Dermis blood vessel endothelial cell (primary cell): ENCODE measurements around the gene SLC24A1. TPM values are rescaled to one million over a fixed set of nuclear protein-coding genes. Genes with fewer than 3 reads are reported as not detected.

Experiments
- DNase-seq: peaks from one replicate; pipeline ENCODE4 v3.0.0; 2010
- total RNA-seq: library from RNA; depleted of rRNA; stranded (reverse); fragments of >200 nt; gene quantifications from 2 replicates; pipeline ENCODE4 v1.2.3, GENCODE V29; 2014

The SLC24A1 gene
- total RNA-seq, 1 donor from 2014 or later: 5.3 TPM

DNA sequence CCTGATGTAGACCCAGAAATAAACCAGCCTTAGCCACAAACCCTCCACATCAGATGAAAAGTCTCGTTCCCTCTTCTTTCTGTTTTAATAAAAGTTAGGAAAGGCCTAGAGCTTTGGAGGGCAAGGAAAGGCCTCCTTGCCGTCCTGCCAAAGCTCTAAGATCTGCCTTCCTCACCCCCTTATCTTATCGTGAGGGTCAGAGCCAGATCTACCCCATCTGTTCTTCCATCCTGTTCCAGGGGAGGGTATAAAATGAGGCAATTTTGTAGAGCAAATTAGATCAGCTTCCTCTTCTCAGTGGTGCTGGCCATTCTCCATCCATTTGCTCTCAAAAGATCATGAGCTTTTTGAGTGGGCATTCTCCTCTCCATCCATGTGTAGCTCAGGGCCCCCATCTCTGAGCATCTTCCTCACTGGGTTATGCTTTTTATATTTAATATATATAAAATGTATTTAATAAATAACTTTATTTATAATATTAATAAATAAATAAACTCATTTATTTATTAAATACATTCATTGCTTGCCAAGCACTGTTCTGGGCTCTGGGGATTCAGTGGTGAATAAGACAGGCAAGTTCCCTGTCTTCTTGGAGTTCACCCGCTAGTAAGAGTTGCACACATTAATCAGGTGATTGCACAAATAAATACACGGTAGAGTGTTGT lies 2.0 kb upstream of the SLC24A1 start:
- DNase-seq: no peak

DNA sequence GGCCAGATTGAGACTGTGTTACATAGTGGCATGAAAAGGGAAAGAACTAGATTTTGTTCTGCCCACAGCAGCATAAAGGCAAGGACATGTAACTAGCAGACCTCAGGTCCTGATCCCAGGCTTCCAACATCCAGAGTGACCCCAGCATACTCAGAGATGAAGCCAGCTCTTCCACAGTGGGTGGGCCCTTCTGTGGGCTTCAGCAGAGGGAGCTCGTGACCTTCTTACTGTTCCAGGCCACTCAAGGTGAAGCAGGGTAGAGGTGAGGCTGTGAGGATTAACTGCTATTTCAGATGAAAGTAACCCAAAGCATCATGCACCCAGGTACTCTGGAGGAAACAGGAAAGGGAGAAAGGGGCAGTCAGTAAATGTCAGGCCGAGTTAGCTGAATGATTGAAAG lies 905 bp upstream of the SLC24A1 start:
- DNase-seq: no peak

GRCh38 chr15:65623103-65623502 lies 1.4 kb downstream of the SLC24A1 start:
- no peak for DNase-seq

DNA sequence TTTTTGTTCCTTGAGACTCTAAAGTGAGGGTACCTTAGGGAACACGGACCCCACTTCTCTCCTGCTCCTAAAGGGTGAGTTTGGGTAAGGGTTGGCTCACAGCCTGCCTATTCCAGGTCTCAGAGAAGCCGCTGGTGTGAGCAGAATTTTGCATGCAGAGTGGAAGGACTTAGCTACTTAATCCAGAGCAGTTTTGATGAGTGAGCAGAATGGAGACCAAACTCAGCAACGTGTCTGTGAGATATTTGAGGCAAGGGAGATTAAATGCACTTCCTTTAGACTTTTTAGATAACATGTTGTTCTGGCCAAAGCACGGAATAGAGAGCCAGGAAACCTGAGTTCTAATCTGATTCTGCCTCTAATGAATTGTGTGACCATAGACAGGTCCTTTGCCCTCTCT lies 5.1 kb downstream of the SLC24A1 start:
- no peak for DNase-seq

- no peak for DNase-seq
Measured at GRCh38 chr15:65629548-65629947, 7.8 kb downstream of the SLC24A1 start.

DNA sequence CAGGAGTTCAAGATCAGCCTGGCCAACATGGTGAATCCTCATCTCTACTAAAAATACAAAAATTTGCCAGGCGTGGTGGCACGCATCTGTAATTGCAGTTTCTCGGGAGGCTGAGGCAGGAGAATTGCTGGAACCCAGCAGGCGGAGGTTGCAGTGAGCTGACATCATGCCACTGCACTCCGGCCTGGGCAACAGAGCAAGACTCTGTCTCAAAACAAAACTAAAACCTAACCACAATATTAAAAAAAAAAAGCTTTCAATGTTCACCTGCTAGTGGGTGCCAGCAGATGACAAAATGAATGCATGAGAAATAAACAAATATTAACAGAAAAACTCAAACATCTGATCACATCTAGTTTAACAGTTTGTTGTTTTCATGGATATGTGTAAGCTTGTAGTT lies 9.0 kb downstream of the SLC24A1 start:
- no peak for DNase-seq

DNA sequence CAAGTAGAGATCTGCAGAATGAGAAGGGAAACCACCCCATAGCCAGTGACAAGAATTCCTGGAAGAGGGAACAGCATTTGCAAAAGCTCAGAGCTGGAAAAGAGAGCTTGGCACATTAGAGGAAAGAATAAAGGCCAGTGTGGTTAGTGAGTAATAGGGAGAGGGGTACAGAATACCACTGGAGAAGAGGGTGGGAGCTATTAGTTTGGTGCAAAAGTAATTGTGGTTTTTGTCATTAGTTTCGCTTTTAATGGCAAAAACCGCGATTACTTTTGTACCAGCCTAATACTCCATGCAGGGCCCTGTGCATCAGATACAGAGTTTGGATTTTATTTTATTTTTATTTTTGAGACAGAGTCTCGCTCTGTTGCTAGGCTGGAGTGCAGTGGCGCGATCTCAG lies 9.8 kb downstream of the SLC24A1 start:
- no peak for DNase-seq

- DNase-seq: no peak
Measured at GRCh38 chr15:65632780-65633375, 11.1 kb downstream of the SLC24A1 start.

GRCh38 chr15:65633752-65634151 lies 12.0 kb downstream of the SLC24A1 start:
- no peak for DNase-seq

DNA sequence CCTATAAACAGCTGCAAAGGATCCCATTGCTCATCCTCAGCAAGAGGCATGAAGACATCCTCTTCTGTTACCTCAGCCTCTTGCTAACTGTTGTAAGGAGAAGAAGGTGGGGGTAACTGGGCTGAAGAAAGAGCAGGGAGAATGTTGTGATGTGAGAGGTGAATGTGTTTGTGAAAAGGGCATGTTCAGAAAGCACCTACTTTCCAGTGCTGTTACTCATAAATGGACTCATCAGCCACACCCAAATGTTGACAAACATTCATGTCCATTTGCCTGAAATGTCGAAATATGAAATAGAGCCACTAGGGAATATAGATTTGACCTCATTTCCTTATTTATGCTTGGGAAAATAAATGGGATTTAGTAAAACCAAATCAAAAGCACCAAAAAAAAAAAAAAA lies 12.6 kb downstream of the SLC24A1 start:
- no peak for DNase-seq

DNA sequence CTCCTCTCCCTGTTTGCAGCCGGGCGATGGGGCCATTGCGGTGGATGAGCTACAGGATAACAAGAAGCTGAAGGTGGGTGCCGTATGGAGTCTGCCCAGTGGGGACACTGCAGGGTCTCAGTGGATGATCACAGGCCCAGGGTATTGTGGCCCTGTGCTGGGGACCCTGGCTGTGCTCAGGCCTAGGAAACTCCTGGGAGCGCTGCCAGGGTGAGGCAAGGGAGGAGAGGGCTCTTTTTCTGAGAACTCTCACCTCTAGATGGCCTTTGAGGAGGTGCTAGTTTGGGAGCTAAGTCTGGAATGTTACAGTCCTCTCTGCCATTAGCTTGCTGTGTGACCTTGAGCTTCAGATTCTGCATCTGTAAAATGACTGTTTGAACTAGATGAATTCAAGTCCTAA lies 16.4 kb downstream of the SLC24A1 start:
- no peak for DNase-seq

GRCh38 chr15:65638681-65639089 lies 16.9 kb downstream of the SLC24A1 start:
- peak; percentile 82 for DNase-seq

- DNase-seq: no peak
Measured at GRCh38 chr15:65639509-65639908, 17.8 kb downstream of the SLC24A1 start.

GRCh38 chr15:65641768-65642475 lies 20.2 kb downstream of the SLC24A1 start:
- peak; percentile 37 for DNase-seq

- DNase-seq: peak; percentile 62
Measured at GRCh38 chr15:65642594-65642993, 20.9 kb downstream of the SLC24A1 start.

- no peak for DNase-seq
Measured at GRCh38 chr15:65644282-65644681, 22.5 kb downstream of the SLC24A1 start.

DNA sequence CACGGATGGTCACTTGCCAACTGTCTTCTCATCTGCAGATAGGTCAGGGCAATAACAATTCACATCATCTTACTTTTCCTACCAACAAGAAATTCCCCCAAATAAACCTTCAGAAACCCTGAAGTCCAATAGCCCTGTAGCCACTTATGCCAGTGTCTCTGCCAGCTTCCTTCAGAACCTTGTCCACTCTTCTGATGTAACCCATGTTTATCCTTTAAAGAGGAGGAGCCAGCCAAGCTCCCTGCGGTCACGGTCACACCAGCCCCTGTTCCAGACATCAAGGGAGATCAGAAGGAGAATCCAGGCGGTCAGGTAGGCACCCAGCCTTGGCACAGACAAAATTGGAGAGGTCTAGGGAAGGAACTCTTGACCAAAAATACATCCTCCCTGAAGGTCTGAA lies 23.7 kb downstream of the SLC24A1 start:
- no peak for DNase-seq

DNA sequence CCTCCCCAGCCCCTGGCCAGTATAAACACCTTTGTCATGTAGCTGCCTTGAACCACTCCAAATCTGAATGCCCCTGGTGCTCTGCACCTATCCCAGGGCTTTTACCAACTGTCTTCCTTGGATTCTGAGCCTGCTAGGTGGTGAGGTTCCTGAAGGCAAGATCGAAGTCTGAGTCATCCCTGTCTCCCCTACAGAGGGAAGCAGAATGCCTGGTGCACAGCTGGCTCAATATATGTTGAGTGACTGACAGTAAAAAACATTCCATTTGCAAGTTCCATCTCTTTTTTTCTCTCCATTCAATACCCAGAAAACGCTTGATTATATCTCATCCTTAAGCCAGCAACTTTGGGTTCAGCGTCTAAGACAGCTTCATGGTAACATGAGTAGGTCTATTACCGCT lies 24.7 kb downstream of the SLC24A1 start:
- peak; percentile 24 for DNase-seq

- DNase-seq: no peak
Measured at GRCh38 chr15:65650312-65651041, 28.7 kb downstream of the SLC24A1 start.

GRCh38 chr15:65651042-65651322 lies 29.2 kb downstream of the SLC24A1 start:
- no peak for DNase-seq

DNA sequence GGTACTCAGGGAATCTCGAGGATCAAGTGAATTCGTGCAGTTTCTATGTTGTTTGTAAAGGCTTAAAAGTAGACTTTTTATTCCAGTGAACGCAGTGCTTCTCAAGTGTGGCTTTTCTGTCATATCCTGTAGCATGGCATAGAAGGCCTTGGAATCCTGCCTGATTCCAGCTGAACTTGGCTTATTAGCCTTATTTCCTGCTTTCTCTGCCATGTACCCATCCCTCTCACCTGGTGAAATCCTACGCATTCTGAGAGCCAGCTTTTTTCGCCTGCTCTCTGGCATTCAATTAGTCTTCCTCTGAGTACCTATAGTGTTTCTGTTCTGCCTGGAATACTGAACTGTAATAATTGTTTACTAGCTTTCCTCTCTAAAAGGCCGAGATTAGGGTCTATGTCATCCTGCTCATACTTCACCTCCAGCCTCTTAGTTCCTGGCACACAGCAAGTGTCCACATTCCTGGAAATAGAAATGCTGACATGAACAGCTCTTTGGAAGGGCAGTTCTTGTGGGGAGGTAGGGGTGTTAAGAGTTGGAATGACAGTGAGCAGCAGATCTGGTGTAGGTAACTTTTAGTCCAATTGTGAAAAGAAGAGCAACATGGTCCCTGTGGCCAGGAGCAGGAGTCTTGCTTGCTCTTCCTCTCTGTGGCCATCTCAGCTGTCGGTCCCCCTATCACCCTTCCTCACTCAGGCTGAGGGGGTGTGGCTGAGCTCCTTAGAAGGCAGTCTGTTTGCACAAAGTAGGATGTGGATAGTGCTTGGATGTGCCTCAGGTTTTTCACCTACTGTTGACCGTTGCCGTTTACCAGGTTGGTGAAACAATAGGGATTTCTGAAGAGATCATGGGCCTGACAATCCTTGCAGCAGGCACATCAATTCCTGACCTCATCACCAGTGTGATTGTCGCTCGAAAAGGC lies 30.4 kb downstream of the SLC24A1 start:
- peak; percentile 13 for DNase-seq

- DNase-seq: peak; percentile 24
Measured at GRCh38 chr15:65653341-65653740, 31.6 kb downstream of the SLC24A1 start.
